ENCODE data around the gene DYRK1B.
"Not testable (repeated sequence)": the region's sequence is repeated elsewhere in the genome, so short reads cannot be mapped to it uniquely, and the experiment has no call there.

DYRK1B gene

GRCh38 chr19:39810424-39810823 is 23.5 kb downstream of the DYRK1B start:
- Histone ChIP-seq H3K4me3 (ENCODE audit: low read depth, low read length) (no peak overlapping the region), H3K27ac (no peak overlapping the region), H3K9ac (no peak overlapping the region), H3K27me3 (ENCODE audit: control insufficient read depth, insufficient read depth, low read length) (no peaks in the 10 kb centered on the region), H3K9me3 (ENCODE audit: control insufficient read depth, low read length) (no peaks in the 10 kb centered on the region), H3K36me3 (ENCODE audit: control insufficient read depth, insufficient read depth, low read length) (no peaks in the 10 kb centered on the region), H3K4me2 (ENCODE audit: low read length) (no peak overlapping the region), H2AFZ (no peak overlapping the region), H3K79me2 (no peaks in the 10 kb centered on the region), H3K4me1 (no peaks in the 10 kb centered on the region)
- TF ChIP-seq CTCF (IDR thresholded peaks at IDR 0.05) = no peak

- H3K9ac ChIP-seq = no peak overlapping the region
- no peaks in the 10 kb centered on the region for H3K9me3 ChIP-seq (ENCODE audit: control insufficient read depth, low read length)
- no peaks in the 10 kb centered on the region for H3K27me3 ChIP-seq (ENCODE audit: control insufficient read depth, insufficient read depth, low read length)
- no peaks in the 10 kb centered on the region for H3K4me1 ChIP-seq
- no peaks in the 10 kb centered on the region for H3K79me2 ChIP-seq
- H2AFZ ChIP-seq = no peak overlapping the region
- H3K4me2 ChIP-seq (ENCODE audit: low read length) = no peak overlapping the region
- no peaks in the 10 kb centered on the region for H3K36me3 ChIP-seq (ENCODE audit: control insufficient read depth, insufficient read depth, low read length)
- no peak for TF ChIP-seq CTCF (IDR thresholded peaks at IDR 0.05)
- no peak overlapping the region for H3K27ac ChIP-seq
- no peak overlapping the region for H3K4me3 ChIP-seq (ENCODE audit: low read depth, low read length)
Measured at GRCh38 chr19:39809368-39809767, 24.6 kb downstream of the DYRK1B start.

GRCh38 chr19:39808688-39809087 is 25.3 kb downstream of the DYRK1B start:
- H3K27me3 ChIP-seq (ENCODE audit: control insufficient read depth, insufficient read depth, low read length); H3K9ac ChIP-seq; H3K4me2 ChIP-seq (ENCODE audit: low read length); H3K4me1 ChIP-seq; H3K36me3 ChIP-seq (ENCODE audit: control insufficient read depth, insufficient read depth, low read length); H2AFZ ChIP-seq; H3K4me3 ChIP-seq (ENCODE audit: low read depth, low read length); H3K9me3 ChIP-seq (ENCODE audit: control insufficient read depth, low read length); H3K79me2 ChIP-seq; H3K27ac ChIP-seq: not testable (repeated sequence)

- no peaks in the 10 kb centered on the region for H3K79me2 ChIP-seq
- no peak overlapping the region for H3K4me2 ChIP-seq (ENCODE audit: low read length)
- H3K36me3 ChIP-seq (ENCODE audit: control insufficient read depth, insufficient read depth, low read length) = no peaks in the 10 kb centered on the region
- H3K9me3 ChIP-seq (ENCODE audit: control insufficient read depth, low read length) = no peaks in the 10 kb centered on the region
- H3K4me1 ChIP-seq = no peaks in the 10 kb centered on the region
- H3K27ac ChIP-seq = no peak overlapping the region
- no peak overlapping the region for H2AFZ ChIP-seq
- no peaks in the 10 kb centered on the region for H3K27me3 ChIP-seq (ENCODE audit: control insufficient read depth, insufficient read depth, low read length)
- H3K9ac ChIP-seq = no peak overlapping the region
- H3K4me3 ChIP-seq (ENCODE audit: low read depth, low read length) = no peak overlapping the region
- no peak for TF ChIP-seq CTCF (IDR thresholded peaks at IDR 0.05)
Measured at GRCh38 chr19:39807846-39808364, 26.1 kb downstream of the DYRK1B start.

- no peak for TF ChIP-seq CTCF (IDR thresholded peaks at IDR 0.05)
- H3K9me3 ChIP-seq (ENCODE audit: control insufficient read depth, low read length) = no peaks in the 10 kb centered on the region
- H2AFZ ChIP-seq = no peak overlapping the region
Measured at GRCh38 chr19:39805104-39805503, 28.9 kb downstream of the DYRK1B start.

More at GRCh38 chr19:39805104-39805503, 28.9 kb downstream of the DYRK1B start:
- Histone ChIP-seq H3K9ac (no peak overlapping the region), H3K79me2 (no peaks in the 10 kb centered on the region), H3K4me3 (ENCODE audit: low read depth, low read length) (no peak overlapping the region), H3K4me1 (peaks cover 4% of the 10 kb centered on the region), H3K36me3 (ENCODE audit: control insufficient read depth, insufficient read depth, low read length) (no peaks in the 10 kb centered on the region), H3K27me3 (ENCODE audit: control insufficient read depth, insufficient read depth, low read length) (no peaks in the 10 kb centered on the region), H3K4me2 (ENCODE audit: low read length) (no peak overlapping the region), H3K27ac (no peak overlapping the region)

All from parathyroid adenoma (tissue), 2 donors.